T1000 (cell line): ENCODE results near the gene PAN2.

Experiments
- DNase-seq: peaks from one replicate; lab custom pipeline; 2025; ENCODE audit warnings: mixed read lengths; lab: John Stamatoyannopoulos, UW

The PAN2 gene

GRCh38 chr12:56267443-56268071, 66.2 kb downstream of the PAN2 start:
- DNase-seq = no peak

- DNase-seq = peak; percentile 80
These were observed 66.9 kb downstream of the PAN2 start, which contains the start of gene COQ10A for GRCh38 chr12:56266693-56267442. TSS of gene COQ10A (plus strand) at chr12:56266942. CDS start at chr12:56267119, 177 bp downstream.
